ENCODE data around the gene SCD.

DNA sequence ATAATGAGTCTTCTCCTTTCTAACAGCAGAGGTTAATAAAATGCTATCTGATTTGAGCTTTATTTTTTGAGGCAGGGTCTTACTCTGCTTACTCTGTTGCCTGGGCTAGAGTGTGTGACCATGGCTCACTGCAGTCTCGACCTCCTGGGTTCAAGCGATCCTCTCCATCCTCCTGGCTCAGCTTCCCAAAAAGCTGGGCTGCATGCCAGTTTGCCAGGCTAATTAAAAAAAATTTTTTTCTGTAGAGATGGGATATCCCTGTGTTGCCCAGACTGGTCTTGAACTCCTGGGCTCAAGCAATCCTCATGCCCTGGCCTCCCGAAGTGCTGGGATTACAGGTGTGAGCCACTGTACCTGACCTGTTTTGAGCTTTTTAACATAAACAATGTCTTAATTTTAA, 56.7 kb downstream of the SCD start:
- TF ChIP-seq, protein P1, sequence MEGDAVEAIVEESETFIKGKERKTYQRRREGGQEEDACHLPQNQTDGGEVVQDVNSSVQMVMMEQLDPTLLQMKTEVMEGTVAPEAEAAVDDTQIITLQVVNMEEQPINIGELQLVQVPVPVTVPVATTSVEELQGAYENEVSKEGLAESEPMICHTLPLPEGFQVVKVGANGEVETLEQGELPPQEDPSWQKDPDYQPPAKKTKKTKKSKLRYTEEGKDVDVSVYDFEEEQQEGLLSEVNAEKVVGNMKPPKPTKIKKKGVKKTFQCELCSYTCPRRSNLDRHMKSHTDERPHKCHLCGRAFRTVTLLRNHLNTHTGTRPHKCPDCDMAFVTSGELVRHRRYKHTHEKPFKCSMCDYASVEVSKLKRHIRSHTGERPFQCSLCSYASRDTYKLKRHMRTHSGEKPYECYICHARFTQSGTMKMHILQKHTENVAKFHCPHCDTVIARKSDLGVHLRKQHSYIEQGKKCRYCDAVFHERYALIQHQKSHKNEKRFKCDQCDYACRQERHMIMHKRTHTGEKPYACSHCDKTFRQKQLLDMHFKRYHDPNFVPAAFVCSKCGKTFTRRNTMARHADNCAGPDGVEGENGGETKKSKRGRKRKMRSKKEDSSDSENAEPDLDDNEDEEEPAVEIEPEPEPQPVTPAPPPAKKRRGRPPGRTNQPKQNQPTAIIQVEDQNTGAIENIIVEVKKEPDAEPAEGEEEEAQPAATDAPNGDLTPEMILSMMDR (IDR thresholded peaks at IDR 0.05; ENCODE audit: low read depth, low read length): no peak
- TF ChIP-seq, protein P2, sequence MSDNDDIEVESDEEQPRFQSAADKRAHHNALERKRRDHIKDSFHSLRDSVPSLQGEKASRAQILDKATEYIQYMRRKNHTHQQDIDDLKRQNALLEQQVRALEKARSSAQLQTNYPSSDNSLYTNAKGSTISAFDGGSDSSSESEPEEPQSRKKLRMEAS (IDR thresholded peaks at IDR 0.05; ENCODE audit: low read depth, low read length): no peak

Measured in NB4 (cell line).